ENCODE results near the gene ATP2B1. TPM values are rescaled to one million over a fixed set of nuclear protein-coding genes. Genes with fewer than 3 reads are reported as not detected.

The ATP2B1 gene
- total and polyA plus RNA-seq, 2 donors (not counting 3 experiments of a cell fraction or from before 2014, with no cell fraction given): 6.4 to 28.0 TPM

DNA sequence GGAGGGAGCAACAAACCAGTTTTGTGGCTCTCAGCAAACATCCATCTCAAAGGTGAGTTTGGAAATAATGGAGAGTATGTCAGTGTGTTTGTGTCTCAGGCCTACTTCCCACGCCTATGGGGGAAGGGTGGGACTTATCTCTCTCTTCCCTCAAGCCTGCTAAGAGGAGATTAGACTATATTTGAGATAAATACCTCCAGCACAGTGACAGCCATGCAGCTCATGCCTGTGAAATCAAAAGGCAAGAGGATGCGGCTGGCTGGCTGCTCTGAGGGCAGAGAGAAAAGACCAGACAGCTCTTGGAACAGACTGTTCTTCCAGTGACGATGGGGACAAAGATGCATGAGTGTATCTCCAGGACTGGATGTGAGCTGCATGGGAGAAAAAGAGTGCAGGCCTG, 168.1 kb downstream of the ATP2B1 start:
- peaks cover 19% of the 10 kb centered on the region for H3K4me1 ChIP-seq (ENCODE audit: control insufficient read depth, extremely low read depth, insufficient read depth, low read length)
- TF ChIP-seq POLR2A (IDR thresholded peaks at IDR 0.05; ENCODE audit: low read depth, low read length) (no peak), EZH2 (IDR thresholded peaks at IDR 0.05; ENCODE audit: borderline replicate concordance, low read depth, low read length, severe bottlenecking) (no peak), GATA2 (IDR thresholded peaks at IDR 0.05; ENCODE audit: insufficient read depth, insufficient read length, low read depth, low read length) (no peak), JUN (IDR thresholded peaks at IDR 0.05; ENCODE audit: borderline replicate concordance, insufficient read depth, insufficient read length, low read depth) (no peak), POLR2AphosphoS5 (IDR thresholded peaks at IDR 0.05; ENCODE audit: insufficient read depth, low read depth, low read length) (no peak), MYC (IDR thresholded peaks at IDR 0.05; ENCODE audit: low read depth, low read length) (no peak), FOS (IDR thresholded peaks at IDR 0.05; ENCODE audit: borderline replicate concordance, insufficient read depth, low read length) (no peak)
- TF ChIP-seq, protein P1, sequence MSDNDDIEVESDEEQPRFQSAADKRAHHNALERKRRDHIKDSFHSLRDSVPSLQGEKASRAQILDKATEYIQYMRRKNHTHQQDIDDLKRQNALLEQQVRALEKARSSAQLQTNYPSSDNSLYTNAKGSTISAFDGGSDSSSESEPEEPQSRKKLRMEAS (IDR thresholded peaks at IDR 0.05; ENCODE audit: insufficient read depth, insufficient read length): no peak
- TF ChIP-seq, protein P2, sequence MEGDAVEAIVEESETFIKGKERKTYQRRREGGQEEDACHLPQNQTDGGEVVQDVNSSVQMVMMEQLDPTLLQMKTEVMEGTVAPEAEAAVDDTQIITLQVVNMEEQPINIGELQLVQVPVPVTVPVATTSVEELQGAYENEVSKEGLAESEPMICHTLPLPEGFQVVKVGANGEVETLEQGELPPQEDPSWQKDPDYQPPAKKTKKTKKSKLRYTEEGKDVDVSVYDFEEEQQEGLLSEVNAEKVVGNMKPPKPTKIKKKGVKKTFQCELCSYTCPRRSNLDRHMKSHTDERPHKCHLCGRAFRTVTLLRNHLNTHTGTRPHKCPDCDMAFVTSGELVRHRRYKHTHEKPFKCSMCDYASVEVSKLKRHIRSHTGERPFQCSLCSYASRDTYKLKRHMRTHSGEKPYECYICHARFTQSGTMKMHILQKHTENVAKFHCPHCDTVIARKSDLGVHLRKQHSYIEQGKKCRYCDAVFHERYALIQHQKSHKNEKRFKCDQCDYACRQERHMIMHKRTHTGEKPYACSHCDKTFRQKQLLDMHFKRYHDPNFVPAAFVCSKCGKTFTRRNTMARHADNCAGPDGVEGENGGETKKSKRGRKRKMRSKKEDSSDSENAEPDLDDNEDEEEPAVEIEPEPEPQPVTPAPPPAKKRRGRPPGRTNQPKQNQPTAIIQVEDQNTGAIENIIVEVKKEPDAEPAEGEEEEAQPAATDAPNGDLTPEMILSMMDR (IDR thresholded peaks at IDR 0.05; ENCODE audit: extremely low read depth in 1 of 2, insufficient read depth in 1 of 2, low read depth in 1 of 2, low read length in 2 of 2): no peak
- H3K36me3 ChIP-seq (ENCODE audit: control insufficient read depth in 2 of 2, extremely low read depth in 1 of 2, insufficient read depth in 2 of 2, low read length in 2 of 2): no peaks in the 10 kb centered on the region
- no peak overlapping the region for H3K9ac ChIP-seq (replicated peaks; ENCODE audit: extremely low read depth, insufficient read depth, low read length)
- H3K4me3 ChIP-seq (replicated peaks in 1 of 3; ENCODE audit: insufficient read depth in 1 of 3, low read depth in 1 of 3, low read length in 3 of 3): no peak overlapping the region
- no peak overlapping the region for H3K27ac ChIP-seq (ENCODE audit: insufficient read depth, low read depth, low read length)
- H3K79me2 ChIP-seq (ENCODE audit: control insufficient read depth, insufficient read depth, low read length): no peaks in the 10 kb centered on the region
- H3K9me1 ChIP-seq (replicated peaks; ENCODE audit: control insufficient read depth, extremely low read depth, insufficient read depth, low read length): no peaks in the 10 kb centered on the region
- no peak for FAIRE-seq
- ChIA-PET POLR2A (no interaction called here), CTCF (no interaction called here)
- intact Hi-C loops (cut with micrococcal nuclease): loop anchor here (5.0 to 10.0 kb wide), 5 partner anchors 322 to 1157 kb away; no protein-coding TSS in a partner anchor
- H2AFZ ChIP-seq (ENCODE audit: low read depth, low read length): no peak overlapping the region
- H3K4me2 ChIP-seq (ENCODE audit: insufficient read depth, low read length): no peak overlapping the region
- H3K9me3 ChIP-seq (replicated peaks; ENCODE audit: control insufficient read depth, insufficient read depth, low read length): no peaks in the 10 kb centered on the region
- BruUV-seq (replicated peaks): no TSS peak
- dilution Hi-C loops (cut with MboI; ENCODE audit: extremely low pct_ligation_motif_present, low sequenced_read_pairs): no loop called here
- H4K20me1 ChIP-seq (replicated peaks; ENCODE audit: control insufficient read depth, extremely low read depth, insufficient read depth, low read length): no peaks in the 10 kb centered on the region
- no peaks in the 10 kb centered on the region for H3K27me3 ChIP-seq (ENCODE audit: control insufficient read depth in 2 of 2, insufficient read depth in 2 of 2, low read length in 2 of 2)
- DNase-seq (ENCODE audit: low read depth, low spot score): no peak

Data from endothelial cell of umbilical vein (primary cell).